ENCODE results near the gene SELENON.

DNA sequence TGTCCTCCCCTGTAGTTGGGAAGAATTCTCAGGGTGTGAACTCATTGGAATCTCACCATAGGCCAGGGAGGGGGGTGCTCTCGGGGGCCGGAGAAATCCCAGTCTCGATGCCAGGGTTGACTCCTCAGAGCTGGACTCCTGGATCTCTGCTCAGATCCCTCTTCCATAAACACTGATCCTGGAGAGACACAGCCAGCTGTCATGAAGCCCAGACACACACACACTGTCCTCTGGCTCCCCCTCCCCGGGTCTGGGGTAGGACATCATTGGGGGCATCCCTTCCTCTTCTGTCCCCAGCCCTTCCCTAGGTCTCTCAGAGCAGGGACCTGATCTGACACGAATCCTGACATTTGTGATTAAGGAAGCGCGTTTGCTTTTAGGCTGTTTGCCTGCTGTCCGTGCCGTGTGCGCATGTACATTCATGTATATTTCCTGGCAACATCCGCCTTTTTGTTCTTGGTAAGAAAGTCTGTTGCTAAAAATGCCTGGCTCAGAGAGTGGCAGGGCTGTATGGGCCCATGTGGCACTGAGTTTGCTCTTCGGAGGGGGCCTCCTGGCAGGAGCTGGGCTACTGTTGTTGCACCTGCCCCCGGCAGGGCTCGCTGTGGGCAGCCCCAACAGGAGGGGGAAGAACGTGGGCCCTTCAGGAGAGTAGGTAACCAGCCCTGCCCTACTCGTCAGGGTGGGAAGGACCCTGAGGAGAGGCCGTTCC is 45.4 kb upstream of the SELENON start:
- TF ChIP-seq, protein P1, sequence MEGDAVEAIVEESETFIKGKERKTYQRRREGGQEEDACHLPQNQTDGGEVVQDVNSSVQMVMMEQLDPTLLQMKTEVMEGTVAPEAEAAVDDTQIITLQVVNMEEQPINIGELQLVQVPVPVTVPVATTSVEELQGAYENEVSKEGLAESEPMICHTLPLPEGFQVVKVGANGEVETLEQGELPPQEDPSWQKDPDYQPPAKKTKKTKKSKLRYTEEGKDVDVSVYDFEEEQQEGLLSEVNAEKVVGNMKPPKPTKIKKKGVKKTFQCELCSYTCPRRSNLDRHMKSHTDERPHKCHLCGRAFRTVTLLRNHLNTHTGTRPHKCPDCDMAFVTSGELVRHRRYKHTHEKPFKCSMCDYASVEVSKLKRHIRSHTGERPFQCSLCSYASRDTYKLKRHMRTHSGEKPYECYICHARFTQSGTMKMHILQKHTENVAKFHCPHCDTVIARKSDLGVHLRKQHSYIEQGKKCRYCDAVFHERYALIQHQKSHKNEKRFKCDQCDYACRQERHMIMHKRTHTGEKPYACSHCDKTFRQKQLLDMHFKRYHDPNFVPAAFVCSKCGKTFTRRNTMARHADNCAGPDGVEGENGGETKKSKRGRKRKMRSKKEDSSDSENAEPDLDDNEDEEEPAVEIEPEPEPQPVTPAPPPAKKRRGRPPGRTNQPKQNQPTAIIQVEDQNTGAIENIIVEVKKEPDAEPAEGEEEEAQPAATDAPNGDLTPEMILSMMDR (IDR thresholded peaks at IDR 0.05; ENCODE audit: insufficient read depth, low read depth, low read length): no peak
- TF ChIP-seq EZH2 (IDR thresholded peaks at IDR 0.05; ENCODE audit: insufficient read depth, low read length): no peak
